ENCODE data around the gene BRINP3. TPM values are rescaled to one million over a fixed set of nuclear protein-coding genes. Genes with fewer than 3 reads are reported as not detected.

BRINP3 gene
- polyA plus RNA-seq, 1 donor from 2014 or later = 7.7 TPM

DNA sequence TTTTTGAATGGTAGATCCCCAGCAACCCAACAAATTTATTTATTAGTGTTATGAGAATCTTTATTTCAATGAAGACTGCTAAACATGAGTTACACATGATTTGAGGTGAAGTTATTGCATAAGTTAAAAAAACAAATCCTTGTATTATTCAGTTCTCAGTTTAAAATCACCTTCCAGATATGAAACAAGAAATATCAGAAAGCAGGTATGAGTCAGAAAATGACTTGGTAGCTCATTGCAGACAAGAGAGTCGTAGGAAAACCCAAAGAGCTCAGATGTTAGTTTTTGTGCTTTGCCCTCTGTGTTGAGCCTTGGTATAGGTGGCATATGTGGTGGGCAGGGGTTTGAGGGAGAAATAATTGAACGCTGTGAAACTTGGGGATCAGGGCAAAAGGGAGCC lies 339.4 kb downstream of the BRINP3 start:
- H3K79me2 ChIP-seq (replicated peaks; ENCODE audit: insufficient read depth, low read length) = no peaks in the 10 kb centered on the region
- no peaks in the 10 kb centered on the region for H3K36me3 ChIP-seq (ENCODE audit: insufficient read depth, low read length)
- no peaks in the 10 kb centered on the region for H3F3A ChIP-seq (ENCODE audit: insufficient read depth, low read length, poor library complexity, severe bottlenecking)
- H3K27me3 ChIP-seq (ENCODE audit: insufficient read depth, low read depth, low read length) = no peaks in the 10 kb centered on the region
- TF ChIP-seq, protein P1, sequence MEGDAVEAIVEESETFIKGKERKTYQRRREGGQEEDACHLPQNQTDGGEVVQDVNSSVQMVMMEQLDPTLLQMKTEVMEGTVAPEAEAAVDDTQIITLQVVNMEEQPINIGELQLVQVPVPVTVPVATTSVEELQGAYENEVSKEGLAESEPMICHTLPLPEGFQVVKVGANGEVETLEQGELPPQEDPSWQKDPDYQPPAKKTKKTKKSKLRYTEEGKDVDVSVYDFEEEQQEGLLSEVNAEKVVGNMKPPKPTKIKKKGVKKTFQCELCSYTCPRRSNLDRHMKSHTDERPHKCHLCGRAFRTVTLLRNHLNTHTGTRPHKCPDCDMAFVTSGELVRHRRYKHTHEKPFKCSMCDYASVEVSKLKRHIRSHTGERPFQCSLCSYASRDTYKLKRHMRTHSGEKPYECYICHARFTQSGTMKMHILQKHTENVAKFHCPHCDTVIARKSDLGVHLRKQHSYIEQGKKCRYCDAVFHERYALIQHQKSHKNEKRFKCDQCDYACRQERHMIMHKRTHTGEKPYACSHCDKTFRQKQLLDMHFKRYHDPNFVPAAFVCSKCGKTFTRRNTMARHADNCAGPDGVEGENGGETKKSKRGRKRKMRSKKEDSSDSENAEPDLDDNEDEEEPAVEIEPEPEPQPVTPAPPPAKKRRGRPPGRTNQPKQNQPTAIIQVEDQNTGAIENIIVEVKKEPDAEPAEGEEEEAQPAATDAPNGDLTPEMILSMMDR (IDR thresholded peaks at IDR 0.05; ENCODE audit: poor library complexity, severe bottlenecking) = no peak
- no peak for TF ChIP-seq TAF1 (IDR thresholded peaks at IDR 0.05; ENCODE audit: low read depth)
- TF ChIP-seq SMC3 (conservative IDR thresholded peaks at IDR 0.05; ENCODE audit: poor library complexity) = no peak
- TF ChIP-seq, protein P2, sequence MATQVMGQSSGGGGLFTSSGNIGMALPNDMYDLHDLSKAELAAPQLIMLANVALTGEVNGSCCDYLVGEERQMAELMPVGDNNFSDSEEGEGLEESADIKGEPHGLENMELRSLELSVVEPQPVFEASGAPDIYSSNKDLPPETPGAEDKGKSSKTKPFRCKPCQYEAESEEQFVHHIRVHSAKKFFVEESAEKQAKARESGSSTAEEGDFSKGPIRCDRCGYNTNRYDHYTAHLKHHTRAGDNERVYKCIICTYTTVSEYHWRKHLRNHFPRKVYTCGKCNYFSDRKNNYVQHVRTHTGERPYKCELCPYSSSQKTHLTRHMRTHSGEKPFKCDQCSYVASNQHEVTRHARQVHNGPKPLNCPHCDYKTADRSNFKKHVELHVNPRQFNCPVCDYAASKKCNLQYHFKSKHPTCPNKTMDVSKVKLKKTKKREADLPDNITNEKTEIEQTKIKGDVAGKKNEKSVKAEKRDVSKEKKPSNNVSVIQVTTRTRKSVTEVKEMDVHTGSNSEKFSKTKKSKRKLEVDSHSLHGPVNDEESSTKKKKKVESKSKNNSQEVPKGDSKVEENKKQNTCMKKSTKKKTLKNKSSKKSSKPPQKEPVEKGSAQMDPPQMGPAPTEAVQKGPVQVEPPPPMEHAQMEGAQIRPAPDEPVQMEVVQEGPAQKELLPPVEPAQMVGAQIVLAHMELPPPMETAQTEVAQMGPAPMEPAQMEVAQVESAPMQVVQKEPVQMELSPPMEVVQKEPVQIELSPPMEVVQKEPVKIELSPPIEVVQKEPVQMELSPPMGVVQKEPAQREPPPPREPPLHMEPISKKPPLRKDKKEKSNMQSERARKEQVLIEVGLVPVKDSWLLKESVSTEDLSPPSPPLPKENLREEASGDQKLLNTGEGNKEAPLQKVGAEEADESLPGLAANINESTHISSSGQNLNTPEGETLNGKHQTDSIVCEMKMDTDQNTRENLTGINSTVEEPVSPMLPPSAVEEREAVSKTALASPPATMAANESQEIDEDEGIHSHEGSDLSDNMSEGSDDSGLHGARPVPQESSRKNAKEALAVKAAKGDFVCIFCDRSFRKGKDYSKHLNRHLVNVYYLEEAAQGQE (IDR thresholded peaks at IDR 0.05; ENCODE audit: borderline replicate concordance) = no peak
- no peak for TF ChIP-seq EZH2 (IDR thresholded peaks at IDR 0.05; ENCODE audit: borderline replicate concordance, insufficient read depth, low read length, poor library complexity, severe bottlenecking)
- TF ChIP-seq MXI1 (conservative IDR thresholded peaks at IDR 0.05; ENCODE audit: poor library complexity, severe bottlenecking) = no peak
- no peak for TF ChIP-seq EP300 (conservative IDR thresholded peaks at IDR 0.05; ENCODE audit: poor library complexity, severe bottlenecking)
- TF ChIP-seq RAD21 (conservative IDR thresholded peaks at IDR 0.05) = no peak
- no peak for TF ChIP-seq POLR2AphosphoS5 (IDR thresholded peaks at IDR 0.05)
- no peak overlapping the region for H3K9ac ChIP-seq (ENCODE audit: low read length)
- H3K9me3 ChIP-seq (ENCODE audit: low read length) = no peaks in the 10 kb centered on the region
- H4K20me1 ChIP-seq (ENCODE audit: insufficient read depth) = no peaks in the 10 kb centered on the region
- no peak overlapping the region for H3K4me3 ChIP-seq (ENCODE audit: low read length)
- no peak overlapping the region for H2AFZ ChIP-seq (ENCODE audit: low read depth, low read length)
- H3K27ac ChIP-seq (ENCODE audit: low read length) = no peak overlapping the region
- H3K4me2 ChIP-seq (ENCODE audit: low read length) = no peak overlapping the region
- H3K9me2 ChIP-seq (ENCODE audit: insufficient read depth, low read length) = no peaks in the 10 kb centered on the region

DNA sequence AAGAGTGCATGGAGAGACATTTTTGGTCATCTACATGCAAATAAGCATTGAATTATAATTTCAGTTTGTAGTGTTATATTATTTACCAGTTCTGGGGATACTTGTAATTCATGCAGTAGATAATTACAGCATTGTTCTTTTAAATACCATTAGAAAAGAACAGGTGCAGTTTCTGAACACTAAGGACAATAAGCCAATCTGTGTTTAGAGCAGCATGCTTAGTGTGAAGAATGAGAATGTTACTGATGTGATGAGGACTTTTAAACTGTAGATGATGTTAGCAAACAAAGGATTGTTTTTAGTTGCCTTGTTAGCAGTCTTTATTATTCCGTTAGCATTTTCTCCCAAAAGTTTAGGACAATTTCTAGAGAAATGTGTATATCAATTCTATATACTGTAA lies 348.3 kb downstream of the BRINP3 start:
- Histone ChIP-seq H3K36me3 (ENCODE audit: insufficient read depth, low read length) (no peaks in the 10 kb centered on the region), H4K20me1 (ENCODE audit: insufficient read depth) (no peaks in the 10 kb centered on the region), H3K4me2 (ENCODE audit: low read length) (no peak overlapping the region), H3K79me2 (replicated peaks; ENCODE audit: insufficient read depth, low read length) (no peaks in the 10 kb centered on the region), H3K27me3 (ENCODE audit: insufficient read depth, low read depth, low read length) (no peaks in the 10 kb centered on the region), H2AFZ (ENCODE audit: low read depth, low read length) (no peak overlapping the region), H3K9me3 (ENCODE audit: low read length) (no peaks in the 10 kb centered on the region), H3K27ac (ENCODE audit: low read length) (no peak overlapping the region), H3K4me3 (ENCODE audit: low read length) (no peak overlapping the region), H3F3A (ENCODE audit: insufficient read depth, low read length, poor library complexity, severe bottlenecking) (no peaks in the 10 kb centered on the region), H3K9ac (ENCODE audit: low read length) (no peak overlapping the region), H3K9me2 (ENCODE audit: insufficient read depth, low read length) (no peaks in the 10 kb centered on the region)
- TF ChIP-seq, protein P1 (IDR thresholded peaks at IDR 0.05; ENCODE audit: poor library complexity, severe bottlenecking) = no peak
- TF ChIP-seq EP300 (conservative IDR thresholded peaks at IDR 0.05; ENCODE audit: poor library complexity, severe bottlenecking) = no peak
